PFSK-1 (cell line): ENCODE data around the gene PPARA.

ENCODE experiments used
- FOXP2 ChIP-seq: optimal IDR thresholded peaks from 2 replicates; pipeline ENCODE3; 2011; ENCODE audit warnings: borderline replicate concordance, control low read depth, inconsistent platforms; ENCODE audit not compliant: insufficient read depth; ENCODE audit errors: extremely low read length, extremely low read depth
- POLR2AphosphoS5 ChIP-seq: IDR thresholded peaks from 2 replicates; pipeline ENCODE4 v1.6.1; 2012; ENCODE audit warnings: low read depth, mild to moderate bottlenecking, control low read depth, low read length, moderate library complexity
- REST ChIP-seq, 2 experiments: IDR thresholded peaks; 2 replicates each; pipeline versions ENCODE4 v1.6.1 to v1.8.0; 2011 to 2012; ENCODE audit warnings: low read depth in 2 of 2, low read length in 2 of 2, control low read depth in 1 of 2, inconsistent platforms in 1 of 2, mild to moderate bottlenecking in 1 of 2, moderate library complexity in 1 of 2; ENCODE audit not compliant: insufficient read depth in 1 of 2
- SIN3A ChIP-seq: IDR thresholded peaks from 2 replicates; pipeline ENCODE4 v1.6.1; 2012; ENCODE audit warnings: mild to moderate bottlenecking, low read length, moderate library complexity, borderline replicate concordance; ENCODE audit not compliant: insufficient read depth
- TAF1 ChIP-seq: IDR thresholded peaks from 2 replicates; pipeline ENCODE4 v1.6.1; 2012; ENCODE audit warnings: low read length, control low read depth, borderline replicate concordance; ENCODE audit not compliant: insufficient read depth

DNA sequence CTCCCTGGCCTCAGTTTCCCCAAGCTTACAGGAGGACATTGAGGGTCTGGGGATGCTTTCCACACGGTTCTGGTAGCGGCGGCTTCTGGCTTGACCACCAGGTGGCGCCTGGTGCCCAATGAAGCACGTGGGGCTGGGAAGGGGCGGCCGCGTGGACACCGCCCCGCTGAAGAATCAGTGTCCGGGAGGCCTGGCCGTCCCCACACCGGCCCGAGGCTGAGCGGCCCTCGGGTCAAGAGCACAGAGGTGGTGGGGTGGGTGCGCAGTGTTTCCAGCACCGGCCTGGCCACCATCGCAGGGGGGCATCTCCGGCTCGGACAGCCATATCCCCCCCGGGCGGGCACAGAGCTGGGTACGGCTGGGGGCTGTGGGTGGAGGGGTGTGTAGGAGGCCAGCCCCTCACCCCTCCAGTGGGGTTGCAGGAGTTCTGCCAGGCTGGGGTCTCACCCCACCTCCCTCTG lies 27.8 kb upstream of the PPARA start:
- TF ChIP-seq TAF1: no peak
- no peak for TF ChIP-seq REST (IDR thresholded peaks at IDR 0.05; ENCODE audit: insufficient read depth in 1 of 2, low read depth in 2 of 2, low read length in 2 of 2)
- TF ChIP-seq POLR2AphosphoS5: no peak
- TF ChIP-seq SIN3A: no peak
- no peak for TF ChIP-seq FOXP2
